Activated CD8-positive, alpha-beta T cell treated with anti-CD3 and anti-CD28 coated beads for 36 hours (primary cell): Measurements from ENCODE around the gene PRDM11. TPM values are rescaled to one million over a fixed set of nuclear protein-coding genes. Genes with fewer than 3 reads are reported as not detected.

Experiments
- ATAC-seq: fragments of 200-7000 bp; cut with Tn5 transposase; one replicate; pipeline ENCODE4 v1.10.0; 2021; ENCODE audit warnings: mild to moderate bottlenecking, moderate library complexity
- CTCF ChIA-PET: fragments of 350-600 bp; sonication (Branson Sonifier 250); formaldehyde crosslinking; loops from one replicate; lab custom pipeline; 2021; ENCODE audit warnings: antibody characterized with exemption; lab: Charles Lee
- POLR2A ChIA-PET: fragments of 350-600 bp; sonication (Branson Sonifier 250); formaldehyde crosslinking; loops from one replicate; lab custom pipeline; 2021; ENCODE audit warnings: antibody characterized with exemption; lab: Charles Lee
- DNase-seq: peaks from one replicate; pipeline ENCODE4 v3.0.0-alpha.2; 2020
- H3K27ac Mint-ChIP-seq: one replicate; pipeline ENCODE4 v1.8.0; 2021; ENCODE audit warnings: mild to moderate bottlenecking, mixed read lengths
- H3K27me3 Mint-ChIP-seq: one replicate; pipeline ENCODE4 v1.8.0; 2021; ENCODE audit warnings: mixed read lengths
- H3K36me3 Mint-ChIP-seq: one replicate; pipeline ENCODE4 v1.8.0; 2021; ENCODE audit warnings: low read depth, mixed read lengths
- H3K4me1 Mint-ChIP-seq: one replicate; pipeline ENCODE4 v1.8.0; 2021; ENCODE audit warnings: low read depth, mixed read lengths
- H3K4me3 Mint-ChIP-seq: one replicate; pipeline ENCODE4 v1.8.0; 2021; ENCODE audit warnings: mild to moderate bottlenecking, moderate library complexity, mixed read lengths
- H3K9me3 Mint-ChIP-seq: one replicate; pipeline ENCODE4 v1.8.0; 2021; ENCODE audit warnings: mixed read lengths
- intact Hi-C: fragments of 100-400 bp; cut with micrococcal nuclease; formaldehyde crosslinking; loops from one replicate; pipeline ENCODE4 v1.10.0; 2022
- total RNA-seq, 2 experiments: library from RNA; stranded (reverse); gene quantifications; one replicate each; pipeline ENCODE4 v1.2.3, GENCODE V29; 2021
- TF ChIP-seq, protein P1 (sequence below): fragments of 200-600 bp; IDR thresholded peaks from one replicate; pipeline ENCODE4 v1.8.0; 2022; ENCODE audit warnings: antibody characterized with exemption, mild to moderate bottlenecking

PRDM11 gene
- total RNA-seq, 2 experiments from 2014 or later = 2.6 to 3.5 TPM

DNA sequence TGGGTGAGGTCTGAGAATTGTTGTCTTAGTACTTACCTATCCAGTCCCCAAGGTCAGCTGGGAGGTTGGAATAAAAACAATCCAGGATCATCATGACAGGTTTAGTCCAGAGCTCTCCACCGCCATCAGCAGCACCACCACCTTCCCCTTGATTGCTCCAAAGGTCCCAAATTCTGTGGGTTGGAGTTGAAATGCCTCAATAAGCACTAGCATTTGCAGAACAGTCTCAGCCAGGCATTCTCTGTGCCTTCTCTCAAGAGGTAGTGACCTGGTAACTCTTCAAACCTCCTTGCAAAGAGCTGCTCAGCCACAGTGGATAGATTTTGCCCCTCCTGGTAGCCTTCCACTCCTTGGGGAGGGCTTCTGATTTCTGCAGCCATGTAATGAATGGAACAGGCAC, 69.6 kb downstream of the PRDM11 start:
- intact Hi-C loops = no loop called here
- peaks cover 3% of the 10 kb centered on the region for H3K4me1 Mint-ChIP-seq
- POLR2A ChIA-PET = interaction anchor here (1.4 kb wide), 1 partner anchor 10 kb away, joined by 3 read pairs; no protein-coding TSS in a partner anchor
- no peak overlapping the region for H3K27ac Mint-ChIP-seq
- TF ChIP-seq, protein P1, sequence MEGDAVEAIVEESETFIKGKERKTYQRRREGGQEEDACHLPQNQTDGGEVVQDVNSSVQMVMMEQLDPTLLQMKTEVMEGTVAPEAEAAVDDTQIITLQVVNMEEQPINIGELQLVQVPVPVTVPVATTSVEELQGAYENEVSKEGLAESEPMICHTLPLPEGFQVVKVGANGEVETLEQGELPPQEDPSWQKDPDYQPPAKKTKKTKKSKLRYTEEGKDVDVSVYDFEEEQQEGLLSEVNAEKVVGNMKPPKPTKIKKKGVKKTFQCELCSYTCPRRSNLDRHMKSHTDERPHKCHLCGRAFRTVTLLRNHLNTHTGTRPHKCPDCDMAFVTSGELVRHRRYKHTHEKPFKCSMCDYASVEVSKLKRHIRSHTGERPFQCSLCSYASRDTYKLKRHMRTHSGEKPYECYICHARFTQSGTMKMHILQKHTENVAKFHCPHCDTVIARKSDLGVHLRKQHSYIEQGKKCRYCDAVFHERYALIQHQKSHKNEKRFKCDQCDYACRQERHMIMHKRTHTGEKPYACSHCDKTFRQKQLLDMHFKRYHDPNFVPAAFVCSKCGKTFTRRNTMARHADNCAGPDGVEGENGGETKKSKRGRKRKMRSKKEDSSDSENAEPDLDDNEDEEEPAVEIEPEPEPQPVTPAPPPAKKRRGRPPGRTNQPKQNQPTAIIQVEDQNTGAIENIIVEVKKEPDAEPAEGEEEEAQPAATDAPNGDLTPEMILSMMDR = no peak
- no peak overlapping the region for H3K4me3 Mint-ChIP-seq
- ATAC-seq (no peak), DNase-seq (no peak)
- H3K9me3 Mint-ChIP-seq = no peaks in the 10 kb centered on the region
- no peaks in the 10 kb centered on the region for H3K27me3 Mint-ChIP-seq
- no peaks in the 10 kb centered on the region for H3K36me3 Mint-ChIP-seq
- CTCF ChIA-PET = interaction anchor here (1.3 to 2.4 kb wide), 3 partner anchors 18 to 108 kb away, joined by 3 to 9 read pairs (median 4); no protein-coding TSS in a partner anchor

DNA sequence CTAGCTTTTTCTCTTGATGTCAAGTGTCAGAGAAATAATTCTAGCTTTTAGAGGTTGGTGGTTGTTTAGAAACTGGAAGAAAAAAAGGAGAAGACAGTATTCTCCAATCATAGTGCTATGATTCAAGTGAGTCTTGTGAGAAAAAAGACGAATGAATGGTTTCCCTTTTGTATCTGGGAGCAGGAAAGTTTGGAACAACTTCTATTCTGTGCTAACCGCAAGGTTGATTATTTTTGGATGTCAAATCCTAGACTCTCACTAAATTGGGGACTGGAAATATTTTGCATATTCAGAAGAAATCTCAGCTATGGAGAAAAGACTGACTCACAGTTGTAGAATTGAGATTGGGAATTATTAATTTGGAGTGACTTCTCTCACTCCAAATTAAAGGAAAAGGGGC, 70.5 kb downstream of the PRDM11 start:
- TF ChIP-seq, protein P1 = no peak
- Mint-ChIP-seq H3K4me1 (peaks cover 3% of the 10 kb centered on the region), H3K9me3 (no peaks in the 10 kb centered on the region), H3K27ac (no peak overlapping the region), H3K27me3 (no peaks in the 10 kb centered on the region), H3K36me3 (no peaks in the 10 kb centered on the region), H3K4me3 (no peak overlapping the region)
- DNase-seq (no peak), ATAC-seq (no peak)
- intact Hi-C loops = no loop called here
- POLR2A ChIA-PET = no interaction called here
- CTCF ChIA-PET = interaction anchor here (1.3 to 2.4 kb wide), 3 partner anchors 17 to 109 kb away, joined by 3 to 9 read pairs (median 4); no protein-coding TSS in a partner anchor

DNA sequence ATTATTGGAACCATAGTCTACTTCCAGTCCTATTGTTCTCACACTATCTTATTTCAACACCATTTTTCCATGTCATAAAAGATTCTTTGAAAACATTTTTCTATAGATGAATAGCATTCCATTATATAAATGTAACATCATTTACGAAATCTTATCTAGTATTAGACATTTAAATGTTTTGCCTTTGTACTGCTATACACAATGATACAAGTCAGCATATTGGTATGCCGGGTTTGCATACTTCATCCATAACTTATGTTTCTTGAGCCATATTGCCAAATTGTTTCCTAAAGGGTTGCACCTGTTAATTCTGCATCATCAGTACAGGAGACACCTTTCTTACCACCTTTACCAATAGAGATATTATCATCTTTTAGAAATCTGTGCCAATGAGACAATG, 71.6 kb downstream of the PRDM11 start:
- DNase-seq (no peak), ATAC-seq (no peak)
- intact Hi-C loops = no loop called here
- POLR2A ChIA-PET = no interaction called here
- TF ChIP-seq, protein P1 = no peak
- no peak overlapping the region for H3K4me3 Mint-ChIP-seq
- CTCF ChIA-PET = interaction anchor here (1.5 kb wide), 1 partner anchor 11 kb away, joined by 3 read pairs; no protein-coding TSS in a partner anchor
- H3K27me3 Mint-ChIP-seq = no peaks in the 10 kb centered on the region
- H3K4me1 Mint-ChIP-seq = peaks cover 3% of the 10 kb centered on the region
- H3K27ac Mint-ChIP-seq = no peak overlapping the region
- H3K9me3 Mint-ChIP-seq = no peaks in the 10 kb centered on the region
- no peaks in the 10 kb centered on the region for H3K36me3 Mint-ChIP-seq

DNA sequence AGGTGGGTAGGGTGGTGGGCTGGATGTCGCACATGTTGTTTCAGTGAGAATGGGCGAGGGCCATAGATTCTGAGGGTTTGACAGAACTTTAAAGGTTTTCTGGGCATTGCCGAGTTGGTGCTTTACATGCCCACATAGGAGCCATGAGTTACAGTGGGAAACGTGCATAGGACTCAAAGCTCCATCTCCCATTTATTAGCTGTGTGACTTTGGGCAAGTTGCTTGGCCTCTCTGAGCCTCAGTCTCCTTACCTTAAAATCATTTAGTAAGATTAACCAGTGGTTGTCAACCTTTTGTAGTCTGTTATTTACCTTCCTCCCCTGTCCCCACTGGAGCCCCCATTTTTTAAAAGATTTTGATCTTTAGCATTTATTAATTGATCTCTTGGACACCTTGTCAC, 72.3 kb downstream of the PRDM11 start:
- ChIA-PET POLR2A (no interaction called here), CTCF (interaction anchor here (1.5 kb wide), 1 partner anchor 10 kb away, joined by 3 read pairs; no protein-coding TSS in a partner anchor)
- no peaks in the 10 kb centered on the region for H3K36me3 Mint-ChIP-seq
- peaks cover 3% of the 10 kb centered on the region for H3K4me1 Mint-ChIP-seq
- ATAC-seq = no peak
- no peak for DNase-seq
- TF ChIP-seq, protein P1 = no peak
- intact Hi-C loops = no loop called here
- no peak overlapping the region for H3K4me3 Mint-ChIP-seq
- H3K27ac Mint-ChIP-seq = no peak overlapping the region
- no peaks in the 10 kb centered on the region for H3K9me3 Mint-ChIP-seq
- no peaks in the 10 kb centered on the region for H3K27me3 Mint-ChIP-seq

DNA sequence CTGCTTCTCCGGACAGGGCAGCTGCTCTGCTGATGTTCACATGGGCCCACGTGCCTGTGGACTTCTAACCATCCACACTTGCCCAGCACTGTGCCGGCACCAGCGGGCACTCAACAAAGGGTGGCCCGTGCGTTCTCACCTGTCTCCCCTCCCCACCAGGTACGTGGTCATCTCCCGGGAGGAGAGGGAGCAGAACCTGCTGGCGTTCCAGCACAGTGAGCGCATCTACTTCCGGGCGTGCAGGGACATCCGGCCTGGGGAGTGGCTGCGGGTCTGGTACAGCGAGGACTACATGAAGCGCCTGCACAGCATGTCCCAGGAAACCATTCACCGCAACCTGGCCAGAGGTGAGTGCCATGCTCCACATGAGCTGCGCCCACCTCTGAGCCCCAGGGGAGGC, 73.0 kb downstream of the PRDM11 start:
- Mint-ChIP-seq H3K4me1 (peaks cover 3% of the 10 kb centered on the region), H3K27ac (no peak overlapping the region), H3K36me3 (no peaks in the 10 kb centered on the region), H3K9me3 (no peaks in the 10 kb centered on the region), H3K27me3 (no peaks in the 10 kb centered on the region), H3K4me3 (no peak overlapping the region)
- intact Hi-C loops = no loop called here
- ChIA-PET CTCF (no interaction called here), POLR2A (no interaction called here)
- no peak for ATAC-seq
- TF ChIP-seq, protein P1 = no peak
- DNase-seq = no peak
